HepG2 (cell line): Measurements from ENCODE around the gene TNFRSF18. TPM values are rescaled to one million over a fixed set of nuclear protein-coding genes. Genes with fewer than 3 reads are reported as not detected.

Source experiments
- ATAD3A ChIP-seq: sonication (generic); formaldehyde crosslinking; IDR thresholded peaks from 2 replicates; pipeline ENCODE4 v1.4.0; 2020; ENCODE audit warnings: missing genetic modification reagents
- ATF4 ChIP-seq, 2 experiments: fragments of 450-650 bp in 1 of 2; sonication (generic) in 1 of 2; formaldehyde crosslinking; IDR thresholded peaks; 2 replicates each; pipeline versions ENCODE4 v1.5.0 to v1.8.0; 2020 to 2022; ENCODE audit warnings: mild to moderate bottlenecking in 1 of 2, missing genetic modification reagents in 1 of 2
- CREB3 ChIP-seq: sonication (generic); formaldehyde crosslinking; IDR thresholded peaks from 2 replicates; pipeline ENCODE4 v1.5.0; 2020; ENCODE audit warnings: missing genetic modification reagents
- EEA1 ChIP-seq: sonication (generic); formaldehyde crosslinking; IDR thresholded peaks from 2 replicates; pipeline ENCODE4 v1.5.1; 2020; ENCODE audit warnings: mild to moderate bottlenecking, missing genetic modification reagents, borderline replicate concordance
- GABPA ChIP-seq, 2 experiments: IDR thresholded peaks; 2 replicates each; pipeline ENCODE4 v1.6.1; 2011 to 2016; ENCODE audit warnings: low read depth in 2 of 2, low read length in 1 of 2, missing biosample characterization in 1 of 2, missing genetic modification characterization in 1 of 2
- GLI4 ChIP-seq: sonication (generic); formaldehyde crosslinking; IDR thresholded peaks from 2 replicates; pipeline ENCODE4 v1.5.1; 2020; ENCODE audit warnings: missing genetic modification reagents, mild to moderate bottlenecking, moderate library complexity, borderline replicate concordance
- HDAC6 ChIP-seq: fragments of 200-600 bp; sonication (generic); IDR thresholded peaks from 2 replicates; pipeline ENCODE4 v1.7.0; 2017; ENCODE audit warnings: mild to moderate bottlenecking, antibody characterized with exemption, low read length, low read depth
- IKZF4 ChIP-seq: sonication (generic); formaldehyde crosslinking; IDR thresholded peaks from 2 replicates; pipeline ENCODE4 v1.5.1; 2020; ENCODE audit warnings: borderline replicate concordance, mild to moderate bottlenecking, low read depth, missing genetic modification reagents; ENCODE audit errors: not compliant biosample characterization
- IRF2 ChIP-seq: IDR thresholded peaks from 2 replicates; pipeline ENCODE4 v1.6.1; 2018; ENCODE audit warnings: missing genetic modification reagents, missing compliant biosample characterization
- KDM2A ChIP-seq: sonication (generic); formaldehyde crosslinking; IDR thresholded peaks from 2 replicates; pipeline ENCODE4 v1.4.0; 2020; ENCODE audit warnings: low read depth, missing genetic modification reagents, borderline replicate concordance
- MEIS1 ChIP-seq: sonication (generic); formaldehyde crosslinking; IDR thresholded peaks from 2 replicates; pipeline ENCODE4 v1.9.0; 2021; ENCODE audit warnings: mild to moderate bottlenecking, missing genetic modification reagents, moderate library complexity, borderline replicate concordance
- PHF21A ChIP-seq: sonication (generic); formaldehyde crosslinking; IDR thresholded peaks from 2 replicates; pipeline ENCODE4 v1.5.0; 2020; ENCODE audit warnings: mild to moderate bottlenecking, missing genetic modification reagents
- TAF1 ChIP-seq: sonication (generic); formaldehyde crosslinking; IDR thresholded peaks from 2 replicates; pipeline ENCODE4 v1.4.0; 2020; ENCODE audit warnings: missing genetic modification reagents
- TFAP4 ChIP-seq: sonication (generic); IDR thresholded peaks from 2 replicates; pipeline ENCODE4 v1.6.1; 2016; ENCODE audit warnings: low read depth, borderline replicate concordance
- THAP7 ChIP-seq: sonication (generic); formaldehyde crosslinking; IDR thresholded peaks from 2 replicates; pipeline ENCODE4 v1.8.1; 2023; ENCODE audit warnings: mild to moderate bottlenecking, missing genetic modification reagents
- ZBTB42 ChIP-seq: sonication (generic); formaldehyde crosslinking; IDR thresholded peaks from 2 replicates; pipeline ENCODE4 v1.5.0; 2020; ENCODE audit warnings: mild to moderate bottlenecking, missing genetic modification reagents
- ZBTB7A ChIP-seq: sonication (generic); formaldehyde crosslinking; IDR thresholded peaks from 2 replicates; pipeline ENCODE4 v1.8.0; 2022; ENCODE audit warnings: mild to moderate bottlenecking, missing genetic modification reagents
- ZNF12 ChIP-seq: sonication (generic); formaldehyde crosslinking; IDR thresholded peaks from 2 replicates; pipeline ENCODE4 v1.5.0; 2020; ENCODE audit warnings: missing genetic modification reagents
- ZNF225 ChIP-seq: sonication (generic); formaldehyde crosslinking; IDR thresholded peaks from 2 replicates; pipeline ENCODE4 v1.4.0; 2020; ENCODE audit warnings: mild to moderate bottlenecking, missing genetic modification reagents
- ZNF264 ChIP-seq: sonication (generic); formaldehyde crosslinking; IDR thresholded peaks from 2 replicates; pipeline ENCODE4 v1.4.0; 2020; ENCODE audit warnings: missing genetic modification reagents
- ZNF33A ChIP-seq: sonication (generic); formaldehyde crosslinking; IDR thresholded peaks from 2 replicates; pipeline ENCODE4 v1.5.1; 2020; ENCODE audit warnings: missing genetic modification reagents, mild to moderate bottlenecking, moderate library complexity, borderline replicate concordance
- ZNF354B ChIP-seq: sonication (generic); formaldehyde crosslinking; IDR thresholded peaks from 2 replicates; pipeline ENCODE4 v1.8.0; 2022; ENCODE audit warnings: mild to moderate bottlenecking, missing genetic modification reagents
- ZNF460 ChIP-seq: sonication (generic); formaldehyde crosslinking; IDR thresholded peaks from 2 replicates; pipeline ENCODE4 v1.5.1; 2020; ENCODE audit warnings: missing genetic modification reagents, mild to moderate bottlenecking, borderline replicate concordance
- ZNF740 ChIP-seq: sonication (generic); formaldehyde crosslinking; IDR thresholded peaks from 2 replicates; pipeline ENCODE4 v1.4.0; 2020; ENCODE audit warnings: missing genetic modification reagents
- ZNF768 ChIP-seq: sonication (generic); formaldehyde crosslinking; IDR thresholded peaks from 2 replicates; pipeline ENCODE4 v1.4.0; 2020; ENCODE audit warnings: missing genetic modification reagents
- ZNF790 ChIP-seq: sonication (generic); formaldehyde crosslinking; IDR thresholded peaks from 2 replicates; pipeline ENCODE4 v1.8.0; 2022; ENCODE audit warnings: missing genetic modification reagents, mild to moderate bottlenecking, borderline replicate concordance
- ZNF792 ChIP-seq: IDR thresholded peaks from 2 replicates; pipeline ENCODE4 v1.6.1; 2016
- polyA plus RNA-seq, 8 experiments: library from polyadenylated mRNA; depleted of rRNA in 3 of 8; stranded (reverse) in 7 of 8; unstranded in 1 of 8; fragments of >200 nt; fragmentation: Illumina TruSeq in 4 of 8; extraction: Trizol in 4 of 8; gene quantifications; 2 replicates each; pipeline versions ENCODE4 v1.2.1 to v1.2.3, GENCODE V29; 2011 to 2016; ENCODE audit warnings: low read depth in 4 of 8, missing spikeins in 1 of 8, mixed read lengths in 1 of 8; ENCODE audit not compliant: insufficient read depth in 1 of 8
- total RNA-seq, 5 experiments: library from RNA; depleted of rRNA; stranded (reverse); fragments of >200 nt; fragmentation: Illumina TruSeq; extraction: Trizol; gene quantifications; 2 replicates each; pipeline ENCODE4 v1.2.3, GENCODE V29; 2016; ENCODE audit warnings: low read depth in 1 of 5

Gene TNFRSF18
- total and polyA plus RNA-seq, 2 of the 13 experiments (the other 11 are each of a cell fraction or from before 2014, with no cell fraction given) = not detected

GRCh38 chr1:1236945-1237873 is 30.8 kb upstream of the TNFRSF18 start (continued):
- TF ChIP-seq THAP7 (no peak), ATF4 (CRISPR knock-in tag; IDR thresholded peaks at IDR 0.05) (no peak), KDM2A (CRISPR knock-in tag) (peak; percentile 73; the same call in 1 of the 2 replicates), TFAP4 (peak; percentile 87; the same call in 1 of the 2 replicates), ZNF264 (no peak), IRF2 (CRISPR knock-in tag) (peak; percentile 10; the same call in 1 of the 2 replicates), EEA1 (CRISPR knock-in tag) (no peak), ATAD3A (CRISPR knock-in tag) (no peak), ZNF740 (CRISPR knock-in tag) (no peak), ZBTB42 (CRISPR knock-in tag) (no peak), ZNF768 (CRISPR knock-in tag) (no peak), ZNF354B (CRISPR knock-in tag) (no peak), ZNF33A (CRISPR knock-in tag) (no peak), ZNF12 (CRISPR knock-in tag) (no peak), IKZF4 (no peak), ZNF790 (0 out of 2 replicates have a peak, but pooled peaks have one; percentile 10), GLI4 (CRISPR knock-in tag) (no peak), GABPA (IDR thresholded peaks at IDR 0.05; ENCODE audit: low read depth, low read length) (no peak), GABPA (CRISPR knock-in tag; IDR thresholded peaks at IDR 0.05; ENCODE audit: low read depth) (no peak), ZNF225 (CRISPR knock-in tag) (no peak), PHF21A (CRISPR knock-in tag) (no peak), MEIS1 (CRISPR knock-in tag) (no peak), ZNF460 (CRISPR knock-in tag) (no peak), CREB3 (no peak), ZBTB7A (CRISPR knock-in tag) (peak; percentile 52; the same call in 1 of the 2 replicates), ZNF792 (CRISPR knock-in tag) (no peak), TAF1 (CRISPR knock-in tag) (0 out of 2 replicates have a peak, but pooled peaks have one; percentile 17), HDAC6 (no peak)
